ENCODE results near the gene ATP6V0D1. TPM values are rescaled to one million over a fixed set of nuclear protein-coding genes. Genes with fewer than 3 reads are reported as not detected.

The ATP6V0D1 gene
- total RNA-seq, 1 experiment from 2014 or later, result 43.0 TPM

GRCh38 chr16:67518676-67519075 lies 37.7 kb upstream of the ATP6V0D1 start:
- Histone ChIP-seq H3K18ac (ENCODE audit: insufficient read length, low read depth, low read length) (no peak overlapping the region), H3K4ac (ENCODE audit: low read depth, low read length) (no peak overlapping the region)
- no peak overlapping the region; a peak in 1 of 5 replicates for H3K4me3 Mint-ChIP-seq

More at GRCh38 chr16:67518676-67519075, 37.7 kb upstream of the ATP6V0D1 start:
- no peak overlapping the region for H2BK20ac ChIP-seq (ENCODE audit: low read depth, low read length, poor library complexity, severe bottlenecking)
- no peak overlapping the region for H2BK15ac ChIP-seq (ENCODE audit: low read depth, low read length)
- no peak overlapping the region for H3K14ac ChIP-seq (ENCODE audit: insufficient read depth, low read length)
- no peak for TF ChIP-seq CTCF (conservative IDR thresholded peaks at IDR 0.05)
- H4K8ac ChIP-seq (replicated peaks; ENCODE audit: insufficient read length, low read depth, low read length), result no peak overlapping the region
- no peak overlapping the region for H4K5ac ChIP-seq (ENCODE audit: insufficient read length, low read depth, low read length)
- H3K27me3 ChIP-seq (ENCODE audit: insufficient read depth, low read length), result no peaks in the 10 kb centered on the region; the same call in 1 of the 2 replicates
- no peaks in the 10 kb centered on the region for H3K36me3 Mint-ChIP-seq (ENCODE audit: insufficient read depth in 1 of 3, low read depth in 3 of 3)
- no peak overlapping the region for H2BK5ac ChIP-seq (ENCODE audit: insufficient read length, low read length)
- H2AK5ac ChIP-seq (ENCODE audit: insufficient read length, low read length), result no peak overlapping the region
- no peak overlapping the region for H2BK12ac ChIP-seq (ENCODE audit: insufficient read length, low read depth, low read length)
- no peaks in the 10 kb centered on the region for H4K20me1 ChIP-seq (ENCODE audit: control insufficient read depth, insufficient read depth, insufficient read length)
- no peaks in the 10 kb centered on the region for H3K79me1 ChIP-seq (ENCODE audit: insufficient read depth, low read depth, low read length, poor library complexity, severe bottlenecking)
- no peaks in the 10 kb centered on the region for H3K79me2 ChIP-seq (ENCODE audit: insufficient read depth, low read length)
- no peak for DNase-seq
- no peak overlapping the region for H3T11ph ChIP-seq (ENCODE audit: low read length)
- H3K9me3 Mint-ChIP-seq, result peaks cover 3 to 4% of the 10 kb centered on the region in 2 experiments; a peak in 3 of 5 replicates
- no peak overlapping the region for H3K23ac ChIP-seq (ENCODE audit: insufficient read length, low read depth, low read length)
- no peaks in the 10 kb centered on the region for H3K4me1 ChIP-seq (ENCODE audit: insufficient read depth, low read length)
- H3K23me2 ChIP-seq (ENCODE audit: insufficient read length, low read depth, low read length, poor library complexity, severe bottlenecking), result no peaks in the 10 kb centered on the region
- no peak overlapping the region for H3K56ac ChIP-seq (ENCODE audit: insufficient read length, low read depth, low read length)
- no peak overlapping the region for H3K27ac ChIP-seq (ENCODE audit: insufficient read length, low read depth, low read length)
- no peak overlapping the region for H3K4me2 ChIP-seq (ENCODE audit: insufficient read depth, insufficient read length, low read length)
- peaks cover 75% of the 10 kb centered on the region for H3K27me3 Mint-ChIP-seq (ENCODE audit: low read depth)
- no peak overlapping the region for H4K91ac ChIP-seq (ENCODE audit: insufficient read length, low read depth, low read length)
- no peak overlapping the region for H2BK120ac ChIP-seq (ENCODE audit: low read depth, low read length, poor library complexity, severe bottlenecking)
- no CpG with 5 or more reads among the region's 8 CpGs for WGBS (ENCODE audit: extremely low coverage, insufficient read length, low lambda C conversion rate)
- H2AFZ ChIP-seq (ENCODE audit: low read length), result no peak overlapping the region
- peaks cover 2 to 5% of the 10 kb centered on the region in 2 experiments; a peak in 2 of 4 replicates for H3K4me1 Mint-ChIP-seq
- H3K9me3 ChIP-seq (ENCODE audit: control insufficient read depth, low read depth, low read length), result no peaks in the 10 kb centered on the region
- H3K9ac ChIP-seq (ENCODE audit: extremely low read depth, insufficient read length, low read length), result no peak overlapping the region
- H3K27ac Mint-ChIP-seq, result no peak overlapping the region

All from H9 (cell line).